NCI-H446 (cell line): ENCODE data around the gene TLE4.
"Not testable (repeated sequence)": the region's sequence is repeated elsewhere in the genome, so short reads cannot be mapped to it uniquely, and the experiment has no call there.

Source experiments
- DNase-seq, 2 experiments: peaks; one replicate each; lab custom pipeline; 2025; lab: John Stamatoyannopoulos, UW

The TLE4 gene

DNA sequence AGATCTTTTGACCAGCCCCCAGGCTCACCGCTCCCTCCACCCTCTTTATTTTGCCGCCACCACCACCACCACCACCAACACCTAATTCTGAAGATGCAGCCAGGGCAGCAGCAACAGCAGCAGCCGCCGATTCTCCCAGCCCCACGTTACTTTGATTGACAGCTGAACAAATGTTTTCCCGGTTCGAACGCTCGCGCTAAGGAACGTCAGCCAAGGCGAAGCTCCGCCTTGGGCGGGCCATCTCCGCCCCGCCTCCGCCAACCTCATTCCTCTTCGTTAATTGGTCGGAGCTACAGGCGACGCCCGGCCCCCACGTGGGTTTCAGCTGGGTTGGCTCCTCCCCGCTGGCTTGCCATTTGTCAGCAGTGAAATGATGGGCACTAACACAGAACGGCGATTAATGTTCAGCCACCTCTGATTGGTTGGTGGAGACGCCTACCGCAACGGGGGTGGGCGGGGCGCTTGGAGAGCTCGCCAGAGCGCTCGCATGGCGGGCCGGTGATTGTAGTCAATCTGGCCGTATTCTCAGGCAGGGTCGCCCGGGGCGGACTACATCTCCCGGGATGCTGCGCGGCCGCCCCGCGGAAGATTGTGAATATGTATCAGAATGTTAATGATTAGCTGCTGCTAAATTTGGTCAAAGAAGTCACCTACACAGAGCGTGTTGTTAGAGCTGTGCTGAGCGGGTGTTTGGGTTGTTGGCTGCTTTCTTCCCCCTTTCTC, at the start of gene TLE4:
TLE4 (plus strand) TSS at position 657 of the 723 bp plus-strand sequence. CDS start 826 bp downstream, outside the sequence.
- peak; percentile 91 to 97 for DNase-seq

DNA sequence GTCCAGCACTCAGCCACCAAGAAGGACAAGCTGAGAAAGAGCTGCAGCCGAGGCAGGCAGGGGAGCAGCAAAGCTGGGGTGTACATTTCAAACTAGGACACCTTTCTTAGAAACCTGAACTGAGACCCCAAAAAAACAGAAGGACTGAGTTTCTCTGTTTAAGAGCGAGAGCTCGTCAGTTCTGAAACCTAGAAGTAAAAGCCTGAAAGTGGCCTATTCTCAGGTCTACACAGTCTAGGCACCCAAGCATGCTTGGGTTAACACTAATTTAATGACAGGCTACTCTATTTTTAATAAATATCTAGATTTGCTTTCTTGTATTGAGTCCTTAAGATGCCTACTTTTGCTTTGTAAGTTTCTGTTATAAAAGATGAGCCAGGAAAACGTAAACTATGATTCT, 49.0 kb upstream of the TLE4 start:
- DNase-seq: no peak

DNA sequence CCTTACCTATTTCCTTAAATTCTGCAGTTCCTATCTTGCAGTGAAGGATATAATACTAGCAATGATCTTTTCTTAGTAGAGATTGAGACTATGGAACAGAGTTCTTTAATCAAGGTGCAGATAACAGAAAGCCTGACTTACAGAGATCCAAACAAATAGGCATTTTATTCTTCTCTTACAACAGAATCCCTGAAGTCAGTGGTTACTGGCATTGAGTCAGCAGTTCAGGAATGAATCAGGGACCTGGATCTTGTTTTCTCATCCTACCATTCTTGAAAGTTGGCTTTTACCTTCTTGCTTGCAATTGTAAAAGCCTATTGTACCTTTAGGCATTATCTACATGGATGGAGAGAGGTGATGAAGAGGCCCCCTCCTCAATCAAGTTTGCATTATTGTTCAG, 47.5 kb upstream of the TLE4 start:
- no peak for DNase-seq

DNA sequence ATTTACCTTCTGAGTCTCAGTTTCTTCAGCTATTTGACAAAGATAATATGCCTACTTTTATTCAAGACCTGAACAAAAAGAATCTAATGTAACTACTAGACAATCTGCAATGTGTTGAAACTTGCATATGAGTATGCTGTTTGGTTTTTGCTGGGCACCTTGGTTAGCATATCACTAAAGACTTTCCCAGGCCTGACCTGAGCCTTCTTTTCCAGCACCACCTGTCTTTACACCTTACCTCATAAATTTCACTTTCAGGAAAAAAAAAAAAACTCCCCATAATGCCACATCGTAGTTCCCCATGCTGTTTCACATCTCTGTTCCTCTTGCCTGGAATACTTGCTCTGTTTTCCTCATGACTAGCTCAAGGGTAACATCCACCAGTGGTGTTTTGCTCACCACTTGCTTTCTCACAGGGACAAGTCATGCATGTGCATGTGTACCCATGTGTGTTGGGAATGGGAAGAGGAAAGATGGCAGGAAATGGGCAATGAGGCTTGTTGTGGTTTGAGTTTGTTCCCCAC, 45.6 kb upstream of the TLE4 start:
- no peak for DNase-seq

DNA sequence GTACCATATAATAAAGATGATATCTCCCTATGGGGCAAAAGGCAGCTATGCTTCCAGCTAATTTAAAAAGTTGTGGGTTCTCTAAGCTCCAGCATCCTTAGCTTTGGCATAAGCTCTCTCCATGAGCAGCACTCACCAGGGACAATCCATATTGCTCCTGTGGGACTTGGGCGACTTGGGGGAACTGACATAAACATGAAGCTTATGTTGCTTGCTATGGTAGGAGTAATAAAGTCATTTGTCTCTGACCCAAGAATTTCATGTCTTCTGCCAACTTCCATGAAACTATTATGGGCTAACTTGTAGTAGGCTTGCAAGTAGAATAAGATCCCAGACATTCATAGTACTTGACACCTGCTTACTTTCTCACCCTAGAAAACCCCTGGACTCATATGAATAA, 36.2 kb upstream of the TLE4 start:
- no peak for DNase-seq

DNA sequence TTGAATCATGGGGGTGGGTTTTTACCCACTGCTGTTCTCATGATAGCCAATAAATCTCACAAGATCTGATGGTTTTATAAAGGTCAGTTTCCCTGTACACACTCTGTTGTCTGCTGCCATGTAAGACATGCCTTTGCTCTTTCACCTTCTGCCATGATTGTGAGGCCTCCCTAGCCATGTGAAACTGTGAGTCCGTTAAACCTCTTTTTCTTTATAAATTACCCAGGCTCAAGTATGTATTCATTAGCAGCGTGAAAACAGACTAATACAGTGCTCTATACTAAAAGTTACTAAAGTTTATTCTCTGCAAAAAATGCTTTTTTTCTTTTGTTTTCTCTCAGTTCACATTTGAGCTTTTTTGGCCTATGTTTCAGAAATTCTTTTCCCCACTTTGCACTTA, 33.9 kb upstream of the TLE4 start:
- DNase-seq: no peak

DNA sequence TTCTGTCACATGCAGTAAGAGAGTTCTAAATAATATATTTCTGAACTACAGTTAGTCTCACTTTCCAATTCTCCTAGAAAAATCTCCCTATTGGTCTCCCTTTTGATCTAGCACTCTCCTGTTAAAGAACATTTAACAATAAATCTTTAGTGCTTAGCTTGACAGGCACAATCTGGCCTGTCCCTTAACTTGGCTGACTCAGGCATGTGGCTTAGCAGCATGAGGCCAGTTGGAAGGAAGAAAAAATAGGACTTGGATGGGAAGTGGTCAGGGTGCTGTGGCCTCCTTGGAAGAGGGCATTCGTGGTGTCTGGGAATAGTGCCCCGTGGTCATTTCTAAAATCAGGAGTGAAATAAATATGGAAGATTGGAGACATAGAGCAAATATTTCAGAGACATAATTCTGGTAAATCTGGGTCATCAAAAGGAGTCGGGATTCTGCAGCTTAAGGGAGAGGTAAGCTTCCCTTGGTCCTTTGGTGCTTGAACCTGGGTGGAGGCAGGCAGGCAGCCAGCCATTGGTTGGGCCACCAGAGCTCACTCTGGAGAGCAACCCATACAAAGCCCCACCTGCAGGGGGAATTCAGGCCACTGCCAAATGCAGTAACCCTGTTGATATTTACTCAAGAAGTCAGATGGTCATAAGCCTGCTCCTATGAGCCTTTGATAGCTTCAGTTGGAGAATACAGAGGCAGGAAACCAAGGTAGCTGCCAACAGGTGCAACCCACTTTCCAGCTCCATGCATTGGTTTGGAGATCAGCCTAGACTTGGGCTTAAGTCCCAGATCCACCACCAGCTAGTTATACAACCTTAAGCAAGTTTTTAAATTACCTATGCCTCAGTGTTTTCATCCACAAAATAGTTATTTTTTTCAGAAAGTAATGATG, 28.8 kb upstream of the TLE4 start:
- no peak for DNase-seq

DNA sequence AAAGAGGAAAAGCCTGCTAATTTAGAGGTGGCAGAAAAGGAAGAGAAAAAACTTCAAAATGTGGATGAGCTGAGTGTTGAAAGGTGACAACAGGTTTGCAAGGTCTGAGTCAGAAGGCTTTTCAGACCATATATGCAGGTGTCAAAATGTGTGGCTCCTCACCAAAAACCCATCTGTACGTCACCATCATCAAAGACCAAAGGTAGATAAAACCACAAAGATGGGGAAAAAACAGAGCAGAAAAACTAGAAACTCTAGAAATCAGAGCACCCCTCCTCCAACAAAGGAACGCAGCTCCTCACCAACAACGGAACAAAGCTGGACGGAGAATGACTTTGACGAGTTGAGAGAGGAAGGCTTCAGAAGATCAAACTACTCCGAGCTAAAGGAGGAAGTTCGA, 27.4 kb upstream of the TLE4 start:
- not testable (repeated sequence) for DNase-seq

DNA sequence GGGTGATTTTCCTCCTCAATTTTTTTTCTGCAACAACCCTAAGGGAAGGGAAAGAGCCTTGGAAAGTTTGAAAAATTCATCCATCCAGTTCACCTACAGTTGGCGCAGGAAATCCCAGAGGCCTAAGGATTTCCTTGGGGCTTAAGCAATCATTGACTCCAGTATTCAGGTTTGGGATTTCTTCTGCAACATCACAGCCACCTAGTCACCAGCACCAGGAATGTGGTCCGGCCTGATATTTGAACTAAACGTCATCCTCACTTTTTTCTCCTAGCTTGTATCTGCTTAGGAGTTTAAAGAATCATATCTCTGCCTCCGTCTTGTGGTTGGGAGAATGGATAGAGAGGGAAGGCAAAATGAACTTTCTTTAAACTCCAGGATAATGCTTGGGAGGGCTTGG, 20.2 kb upstream of the TLE4 start:
- DNase-seq: no peak

DNA sequence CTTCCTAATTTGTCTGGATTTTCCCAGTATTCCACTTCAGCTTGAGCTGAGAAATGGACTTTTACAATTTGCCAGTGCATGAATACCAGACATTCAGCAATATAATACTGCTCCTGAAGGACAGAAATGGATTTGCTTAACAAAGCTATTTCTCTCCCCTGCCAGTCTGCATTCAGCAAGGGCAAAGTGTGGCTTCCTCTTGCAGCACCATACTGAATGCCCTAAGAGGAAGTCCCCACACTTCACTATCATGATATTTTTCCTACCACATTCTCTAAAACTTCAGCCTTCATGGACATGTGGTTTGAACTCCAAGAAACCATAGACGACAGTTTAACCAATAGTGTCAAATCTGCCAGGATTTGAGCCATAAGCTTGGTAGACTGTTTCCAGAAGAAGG, 19.8 kb upstream of the TLE4 start:
- no peak for DNase-seq

DNA sequence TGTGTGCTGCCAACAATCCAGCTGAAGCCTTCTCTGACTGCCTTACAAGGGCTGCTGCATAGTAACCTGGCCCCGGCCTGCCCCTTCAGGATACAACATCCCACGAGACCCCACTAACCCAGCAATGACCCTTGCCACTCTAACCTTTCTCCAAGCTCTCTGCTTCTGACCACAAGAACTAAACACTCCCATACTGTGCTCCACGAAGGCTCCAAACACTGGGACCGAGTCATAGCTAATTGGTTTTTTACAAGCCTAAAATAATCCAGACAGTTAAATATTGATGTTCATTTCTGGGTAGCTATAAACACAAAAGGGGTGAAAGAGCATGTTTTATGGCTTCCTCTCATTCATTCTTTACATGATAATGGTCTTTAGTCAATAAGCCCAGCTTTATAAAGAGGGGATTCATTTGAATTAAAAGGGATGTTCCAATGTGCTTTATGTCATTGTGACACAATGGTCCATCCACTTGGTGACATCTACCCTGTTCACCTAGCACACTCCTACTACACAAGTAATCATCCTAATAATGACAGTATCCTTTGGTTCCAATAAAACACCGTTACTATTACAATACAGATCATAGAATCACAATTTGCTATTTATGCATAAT, 16.2 kb upstream of the TLE4 start:
- no peak for DNase-seq

DNA sequence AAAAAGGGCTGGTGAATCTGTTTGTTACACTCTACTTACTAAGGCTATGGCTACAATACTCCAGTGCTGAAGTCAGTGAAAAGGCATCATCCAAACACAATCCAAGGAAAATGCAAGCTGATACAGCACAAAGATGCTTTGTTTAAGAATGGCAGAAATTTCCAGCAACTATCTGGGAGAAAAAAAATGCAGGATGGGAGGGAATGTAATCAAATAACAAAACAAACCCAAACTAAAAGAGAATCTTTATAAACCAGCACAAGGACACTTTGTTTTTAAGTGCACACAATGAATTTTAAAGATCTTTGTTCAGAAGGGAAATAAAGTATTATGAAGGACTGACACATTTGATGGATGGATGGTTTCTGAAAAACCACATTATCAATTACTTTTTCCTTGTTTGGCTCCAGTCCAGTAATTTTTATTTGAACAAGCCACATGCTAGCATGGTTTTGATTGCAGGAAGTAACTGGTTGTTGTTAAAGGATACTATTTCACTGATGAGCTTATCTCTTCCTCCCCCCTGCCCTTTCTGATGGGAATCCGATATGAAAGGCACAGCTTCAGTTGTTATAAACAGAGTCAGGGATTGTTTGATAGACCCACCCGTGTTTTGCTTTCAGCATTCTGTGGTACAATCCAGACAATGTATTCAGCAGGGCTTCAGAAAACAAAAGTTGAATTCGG, 12.1 kb upstream of the TLE4 start:
- no peak for DNase-seq

DNA sequence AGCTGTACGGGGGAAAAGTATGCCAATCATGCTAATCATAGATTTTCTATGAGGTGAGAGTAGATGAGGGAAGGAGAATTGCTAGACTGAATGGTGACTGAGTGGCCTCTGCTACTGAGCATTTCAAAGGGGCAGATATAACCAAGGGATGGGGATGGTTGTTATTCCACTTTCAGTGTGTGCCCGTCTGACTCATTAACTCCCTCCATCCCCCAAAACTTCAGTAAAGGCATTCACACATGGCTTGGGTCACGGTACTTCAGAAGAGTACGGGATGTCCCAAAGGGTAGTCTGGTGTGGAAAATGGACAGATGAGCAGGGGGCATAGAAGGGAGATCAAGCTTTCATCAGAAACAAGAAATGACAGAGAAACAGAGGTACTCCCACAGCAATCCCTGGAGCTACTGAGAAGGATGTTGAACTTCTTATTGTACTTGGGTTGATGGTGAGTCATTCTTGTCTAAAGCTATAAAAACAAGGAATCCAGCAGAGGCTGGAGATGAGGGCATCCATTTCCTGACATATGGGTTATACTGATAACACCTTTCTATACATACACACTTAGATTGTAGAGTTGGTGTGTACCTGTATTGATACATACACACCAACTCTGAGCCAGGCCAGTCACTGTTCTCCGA, 8.9 kb upstream of the TLE4 start:
- DNase-seq: no peak

DNA sequence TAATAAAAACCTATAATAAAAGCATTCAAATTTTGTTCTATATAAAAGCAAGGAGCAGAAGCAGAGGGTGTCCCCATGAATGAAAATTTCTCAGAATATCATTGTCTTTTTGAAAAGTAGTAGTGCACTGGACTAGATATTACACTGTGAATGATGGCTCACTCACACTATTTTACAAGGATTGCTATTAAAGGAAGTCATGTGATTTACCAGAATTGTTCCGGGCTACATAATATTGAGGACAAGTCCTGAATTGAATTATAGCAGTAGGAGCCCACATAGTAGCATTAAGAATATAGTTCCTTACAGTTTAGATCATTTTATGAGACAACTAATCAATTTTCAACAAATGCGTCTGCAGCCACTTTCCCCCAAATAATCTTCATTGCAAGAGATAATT, 7.7 kb upstream of the TLE4 start:
- DNase-seq: no peak

DNA sequence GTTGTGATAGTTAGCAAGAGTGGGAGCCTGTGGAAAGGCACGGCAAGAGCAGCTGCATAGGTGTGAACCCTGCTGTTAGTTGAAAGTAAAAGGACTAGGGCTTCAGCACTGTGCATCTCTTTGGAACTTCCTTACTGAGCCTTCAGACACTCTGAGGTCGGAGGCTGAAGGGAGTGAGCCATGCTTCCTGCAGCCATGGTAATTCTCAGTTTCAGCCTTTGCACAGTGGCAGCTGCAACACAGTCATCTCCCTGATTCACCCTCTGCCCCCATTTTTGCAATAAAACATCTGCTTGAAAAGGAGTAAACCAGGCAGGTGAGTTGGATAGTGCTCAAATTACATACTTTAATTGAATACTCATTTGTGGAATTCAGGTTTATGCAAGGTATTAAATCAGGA, 6.5 kb upstream of the TLE4 start:
- no peak for DNase-seq

DNA sequence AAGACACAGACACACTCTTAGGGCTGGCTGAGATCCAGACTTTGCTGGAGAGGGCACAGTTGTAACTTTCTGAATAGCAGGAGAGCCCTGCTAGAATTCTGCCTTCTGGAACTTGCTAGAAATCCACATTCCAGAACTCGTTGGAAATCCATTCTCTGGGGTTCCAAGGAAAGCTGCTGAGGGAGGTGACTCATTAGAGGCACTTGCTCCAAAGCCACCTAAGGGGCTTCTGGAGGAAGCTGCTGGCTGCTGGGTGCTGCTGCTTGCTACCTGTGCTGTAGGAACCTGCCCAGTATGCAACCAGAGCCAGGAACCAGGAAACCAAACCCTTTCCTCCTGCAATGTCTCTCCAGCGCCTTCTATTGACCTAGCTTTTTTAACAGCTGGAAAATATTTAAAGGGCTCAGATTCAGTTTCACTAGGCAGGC, 4.1 kb upstream of the TLE4 start:
- no peak for DNase-seq

DNA sequence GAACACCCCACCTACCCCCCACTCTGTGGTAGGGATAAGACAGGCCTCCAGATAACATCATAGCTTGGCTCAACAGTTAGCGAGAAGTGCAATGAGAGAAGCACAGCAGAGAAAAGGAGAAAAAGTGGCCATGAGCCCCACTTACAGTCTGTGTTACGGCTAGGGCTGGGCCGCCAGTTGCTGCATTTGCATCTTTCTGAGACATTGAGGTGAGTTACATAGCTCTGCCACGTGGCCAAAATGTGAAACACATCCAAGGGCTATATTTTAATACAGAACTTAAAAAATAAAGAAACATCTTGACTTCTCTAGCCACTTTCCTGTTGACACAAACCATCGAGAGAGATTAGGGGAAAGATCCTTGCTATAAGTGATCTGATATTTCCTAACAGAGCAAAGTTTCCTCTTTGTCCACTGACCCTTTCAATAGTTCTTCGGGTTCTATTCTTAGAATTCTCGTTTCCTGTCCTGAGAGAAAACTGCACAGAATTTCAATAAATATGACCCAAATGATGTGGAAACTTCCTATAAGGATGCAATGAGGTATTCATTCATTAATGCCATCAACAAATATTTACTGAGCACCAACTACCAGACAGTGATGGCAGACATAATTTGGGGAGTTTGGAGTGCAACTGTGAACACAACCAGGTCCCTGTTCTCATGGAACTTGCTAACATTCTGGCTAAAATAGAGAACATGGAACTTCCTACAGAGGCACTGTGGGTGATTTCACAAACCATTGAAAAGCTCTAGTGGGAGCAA, 3.2 kb upstream of the TLE4 start:
- no peak for DNase-seq

DNA sequence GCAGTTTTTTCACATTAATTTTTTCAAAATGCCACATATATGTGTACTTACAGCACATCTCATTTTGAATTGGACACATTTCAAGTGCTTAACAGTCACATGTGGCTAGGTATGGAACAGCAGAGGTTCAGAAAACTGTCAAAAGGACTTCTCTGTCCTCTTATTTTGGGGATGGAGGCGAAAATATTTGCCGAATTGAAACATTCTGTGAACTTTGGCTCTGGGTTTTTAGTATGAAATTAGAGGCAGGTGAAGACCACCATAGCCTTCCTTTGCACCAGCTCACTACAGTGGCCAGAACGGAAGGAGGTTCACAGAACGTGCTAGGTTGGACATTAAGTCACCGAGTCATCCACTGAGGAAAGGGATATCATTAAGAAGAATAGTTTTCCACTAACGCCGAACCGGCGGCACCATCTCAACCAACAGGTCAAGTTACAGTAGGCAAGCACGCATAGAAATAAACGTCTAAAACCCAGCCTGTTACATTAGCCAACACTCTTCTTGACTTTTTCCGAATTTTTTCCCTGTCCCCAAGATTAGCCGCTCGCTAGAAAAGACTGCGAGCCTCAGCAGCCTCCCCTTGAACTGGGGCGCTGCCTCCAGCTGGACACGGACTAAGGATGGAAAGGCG, 1.8 kb upstream of the TLE4 start:
- no peak for DNase-seq

DNA sequence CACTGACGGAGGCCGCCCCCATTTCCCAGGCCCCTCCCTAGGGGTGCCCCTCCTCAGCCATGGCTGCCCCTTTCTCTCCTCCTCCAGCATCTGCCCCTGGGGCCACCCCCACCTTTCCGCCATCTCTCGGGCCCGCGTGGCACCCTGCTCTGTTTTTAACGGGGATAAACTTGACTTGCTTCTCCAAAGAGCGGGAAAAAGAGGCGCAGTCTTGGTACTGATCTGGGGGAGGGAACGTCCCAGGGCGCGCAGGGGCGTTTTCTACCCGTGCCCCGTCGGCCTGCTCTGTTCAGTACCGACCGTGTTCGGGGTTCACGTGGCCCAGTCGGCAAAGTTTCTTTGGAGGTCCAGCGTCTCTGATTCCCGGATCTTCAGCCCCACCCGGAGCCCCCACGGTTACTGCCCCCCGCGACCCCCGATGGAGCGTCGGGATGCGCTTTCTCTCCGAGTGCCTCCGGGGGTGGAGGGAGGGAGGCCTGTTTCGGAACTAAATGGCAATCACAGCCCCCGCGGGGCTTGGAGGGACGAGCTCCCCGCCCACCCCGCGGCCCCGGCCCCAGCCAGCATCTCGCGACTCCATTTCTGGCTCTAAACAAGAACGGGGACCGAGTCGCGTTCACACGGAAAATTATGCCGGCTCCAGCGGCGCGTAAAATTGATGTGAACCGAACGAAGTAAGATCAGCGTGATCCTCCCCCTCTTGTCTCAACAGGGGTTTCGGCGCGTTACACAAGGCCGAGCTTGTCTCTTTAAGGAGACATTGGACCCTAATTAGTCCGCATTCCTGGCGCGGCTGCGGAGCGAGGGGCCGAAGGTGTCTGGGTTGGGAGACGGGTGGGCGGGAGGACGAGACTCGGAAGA, 1.1 kb upstream of the TLE4 start:
- peak in 1 of 2 experiments; percentile 46 for DNase-seq
